GDM1 (cell line): ENCODE results near the gene ANKRD13D.

Source experiments
- DNase-seq: peaks from one replicate; lab custom pipeline; 2025; lab: John Stamatoyannopoulos, UW

ANKRD13D gene

DNA sequence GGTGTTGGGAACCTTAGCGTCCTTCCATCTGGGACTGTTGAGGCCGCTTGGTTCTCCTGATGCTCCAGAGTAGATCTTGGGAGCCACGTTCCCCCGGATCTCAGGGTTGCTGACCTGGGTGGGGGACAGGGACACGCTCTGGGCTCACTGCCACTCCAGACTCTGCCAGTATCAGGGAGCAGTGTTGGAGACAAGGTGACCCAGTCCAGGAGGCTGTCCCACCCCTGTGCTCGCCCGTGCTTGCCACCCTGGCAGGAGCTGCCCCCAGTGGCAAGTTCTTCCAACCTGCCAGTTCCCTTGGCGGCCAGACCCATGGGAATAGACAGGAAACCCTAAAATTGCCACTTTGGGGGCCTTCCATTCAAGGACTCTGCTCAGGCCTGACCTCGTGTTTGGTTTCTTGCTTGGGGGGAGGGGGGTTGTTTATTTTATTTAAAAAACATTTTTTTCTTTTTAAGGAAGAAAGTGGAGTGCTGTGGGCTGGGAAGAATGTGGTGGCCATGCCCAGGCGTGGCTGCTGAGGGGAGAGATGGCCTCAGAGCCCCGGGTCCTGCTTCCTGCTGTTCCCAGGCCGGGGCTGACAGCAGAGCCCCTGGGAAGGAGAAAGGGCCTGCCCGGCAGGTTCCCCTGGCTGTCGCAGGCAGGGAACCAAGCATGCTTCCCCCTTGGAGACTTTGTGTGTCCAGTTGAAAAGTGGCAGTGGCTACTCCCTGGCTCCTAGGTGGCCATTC lies 15.7 kb upstream of the ANKRD13D start:
- no peak for DNase-seq

DNA sequence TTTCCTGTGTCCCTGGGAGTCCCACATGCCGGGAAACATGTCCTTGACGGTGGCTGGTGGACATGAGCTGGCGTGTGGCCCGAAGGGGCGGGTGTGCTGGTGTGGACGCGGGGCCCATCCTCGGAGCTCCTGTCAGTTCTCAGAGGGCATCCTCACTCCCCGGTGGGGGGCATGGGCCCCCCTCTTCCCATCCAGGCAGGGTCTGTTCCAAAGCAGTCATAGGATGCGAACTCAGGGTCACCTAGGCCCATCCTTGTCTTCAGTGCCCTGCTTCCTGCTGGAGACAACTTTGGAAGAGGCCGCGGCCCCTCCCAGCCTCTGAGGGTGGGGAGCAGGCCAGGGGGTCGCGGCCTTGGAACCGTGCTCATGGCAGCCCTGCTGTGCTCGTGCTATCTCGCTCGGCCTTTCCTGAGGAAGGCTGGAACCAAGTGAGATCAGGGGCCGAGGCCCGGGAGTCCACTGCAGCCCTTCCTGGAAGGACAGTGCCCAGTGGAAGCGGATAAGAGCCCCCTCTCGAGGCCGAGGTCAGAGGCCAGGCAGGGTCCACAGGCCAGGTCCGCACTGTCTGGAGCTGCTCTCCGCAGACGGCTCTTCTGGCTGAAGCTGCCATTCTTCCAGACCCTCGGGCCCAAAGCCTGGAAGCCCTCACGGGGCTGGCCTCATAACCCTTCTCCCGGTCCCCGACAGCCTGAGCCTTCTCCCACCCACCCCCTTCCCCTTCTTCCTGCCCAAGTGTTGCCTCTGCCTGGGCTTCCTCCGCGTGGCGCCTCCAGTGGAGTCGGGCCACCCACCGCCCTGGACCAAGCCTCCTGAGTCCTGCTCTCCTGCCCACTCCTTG lies 14.1 kb upstream of the ANKRD13D start:
- DNase-seq: no peak

DNA sequence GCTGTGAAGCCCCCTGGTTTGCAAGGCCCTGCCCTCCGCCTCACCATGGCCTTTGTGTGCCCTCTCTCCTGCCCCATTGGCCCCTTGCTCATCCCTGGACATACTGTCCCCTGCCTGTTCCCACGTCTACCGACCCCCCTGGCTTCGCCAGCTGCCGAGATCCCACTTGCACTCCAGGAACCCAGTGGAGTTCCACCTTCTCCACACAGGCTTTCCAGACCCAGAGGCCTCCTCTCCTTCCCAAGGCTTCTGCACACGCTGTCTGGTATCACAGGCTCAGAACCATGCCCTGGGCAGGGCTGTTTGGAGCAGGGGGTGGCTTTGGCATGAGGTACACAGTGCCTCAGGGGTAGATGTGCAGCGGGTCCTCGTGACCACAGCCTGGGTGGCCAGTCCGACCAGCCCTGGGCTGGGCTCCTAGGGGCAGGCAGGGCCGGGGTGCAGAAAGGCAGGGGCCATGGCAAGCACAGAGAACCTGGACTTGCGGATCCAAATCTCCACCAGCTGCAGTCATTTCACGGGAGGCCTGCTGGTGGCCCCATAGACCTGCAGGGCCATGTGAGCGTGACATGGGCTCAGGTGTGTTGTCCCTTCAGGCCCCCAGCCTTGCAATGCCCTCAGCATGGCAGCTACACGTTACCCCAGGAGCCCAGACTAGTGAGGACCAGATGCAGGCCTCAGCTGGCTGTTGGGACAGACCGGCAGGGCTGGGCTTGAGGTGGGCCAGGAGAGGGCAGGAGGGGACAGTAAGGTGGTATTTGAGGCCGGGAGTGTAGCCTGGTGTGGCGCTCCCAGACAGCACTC lies 13.3 kb upstream of the ANKRD13D start:
- DNase-seq: no peak

DNA sequence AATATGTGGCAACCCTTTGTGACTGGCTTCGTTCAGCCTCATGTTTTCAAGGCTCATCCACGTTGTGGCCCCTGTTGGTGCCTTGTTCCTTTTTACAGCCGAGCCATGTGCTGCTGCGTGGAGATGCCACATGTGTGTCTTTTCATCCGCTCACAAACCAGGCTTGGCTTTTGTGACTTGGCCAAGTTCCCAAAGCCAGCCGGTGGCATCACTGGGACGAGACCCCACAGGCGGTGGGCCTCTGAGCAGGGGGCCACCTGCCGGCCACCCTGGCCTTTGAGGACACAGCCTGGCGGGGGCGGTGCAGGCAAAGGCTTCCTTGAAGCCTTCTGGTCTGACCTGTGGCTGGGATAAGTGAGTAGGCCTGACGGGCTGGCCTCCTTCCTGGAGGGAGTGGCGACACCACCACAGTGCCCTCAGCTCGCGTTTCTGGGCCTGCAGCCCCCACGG lies 12.3 kb upstream of the ANKRD13D start:
- DNase-seq: peak; percentile 95

DNA sequence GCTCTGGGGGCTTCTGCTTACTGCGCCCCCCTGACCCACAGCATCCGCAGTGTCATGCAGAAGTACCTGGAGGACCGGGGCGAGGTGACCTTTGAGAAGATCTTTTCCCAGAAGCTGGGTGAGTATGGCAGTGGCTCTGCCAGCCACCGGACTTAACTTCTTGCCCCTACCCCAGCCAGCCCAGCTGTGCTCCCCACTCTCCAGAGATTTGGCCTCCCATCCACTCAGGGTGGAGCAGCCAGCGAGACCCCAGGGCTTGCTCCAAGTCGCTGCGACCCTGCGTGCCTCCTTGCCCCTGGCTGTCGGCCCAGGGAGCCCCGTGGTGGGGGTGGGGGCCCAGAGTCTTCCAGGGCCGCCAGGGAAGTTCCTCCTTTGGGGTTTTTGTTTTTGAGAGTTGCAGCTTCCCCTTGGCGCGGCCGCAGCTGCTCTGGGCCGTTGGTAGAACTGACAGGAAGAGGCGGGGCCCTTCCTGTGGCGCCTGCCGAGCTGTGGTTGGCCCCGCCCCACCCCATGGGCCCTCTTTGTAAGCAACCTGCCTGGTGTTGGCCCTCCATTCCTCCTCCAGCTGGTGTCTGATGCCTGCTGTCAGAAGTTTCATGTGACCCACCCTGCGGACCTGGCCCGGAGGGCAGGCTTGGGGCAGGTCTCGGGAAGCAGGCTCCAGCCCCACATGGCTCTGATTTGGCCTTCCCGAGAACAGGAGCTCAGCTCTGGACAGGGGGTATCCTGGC lies 11.7 kb upstream of the ANKRD13D start:
- peak; percentile 97 for DNase-seq

DNA sequence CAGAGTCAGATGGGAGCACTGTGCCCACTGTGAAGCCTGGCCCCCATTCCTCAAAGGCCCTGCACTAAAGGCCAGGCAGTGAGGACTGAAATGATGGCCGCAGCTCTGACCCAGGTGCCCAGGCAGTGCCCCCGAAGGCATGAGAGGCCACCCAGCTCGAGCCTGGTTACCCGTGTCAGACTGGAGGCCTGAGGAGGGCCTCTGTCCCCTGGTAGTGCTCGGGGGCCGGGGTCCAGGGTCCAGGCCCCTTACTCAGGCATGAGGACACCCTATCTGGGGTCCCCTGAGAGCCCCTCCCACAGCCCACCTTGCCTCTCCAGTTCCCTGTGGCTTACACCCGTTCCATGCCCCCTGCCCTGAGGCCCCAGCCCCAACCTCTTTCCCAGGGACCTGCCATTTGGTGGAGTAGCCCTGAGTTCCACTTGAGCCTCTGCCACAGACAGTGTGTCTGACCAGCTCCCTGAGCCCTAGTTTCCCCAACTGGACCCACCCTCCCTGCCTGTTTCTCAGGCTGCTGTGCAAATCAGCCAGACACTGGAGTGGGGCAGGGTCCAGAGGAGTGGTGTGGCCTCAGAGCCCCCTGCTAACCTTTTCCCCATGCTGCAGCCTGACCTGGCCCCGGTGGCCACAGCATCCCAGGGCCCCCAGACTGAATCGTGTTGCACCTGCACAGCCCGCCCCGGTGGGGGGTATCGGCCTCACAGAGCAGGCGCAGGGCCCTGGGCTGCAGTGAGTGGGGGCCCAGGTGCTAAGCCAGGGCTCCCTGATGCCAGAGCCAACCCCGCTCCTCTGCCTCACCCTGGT lies 10.8 kb upstream of the ANKRD13D start:
- DNase-seq: no peak

DNA sequence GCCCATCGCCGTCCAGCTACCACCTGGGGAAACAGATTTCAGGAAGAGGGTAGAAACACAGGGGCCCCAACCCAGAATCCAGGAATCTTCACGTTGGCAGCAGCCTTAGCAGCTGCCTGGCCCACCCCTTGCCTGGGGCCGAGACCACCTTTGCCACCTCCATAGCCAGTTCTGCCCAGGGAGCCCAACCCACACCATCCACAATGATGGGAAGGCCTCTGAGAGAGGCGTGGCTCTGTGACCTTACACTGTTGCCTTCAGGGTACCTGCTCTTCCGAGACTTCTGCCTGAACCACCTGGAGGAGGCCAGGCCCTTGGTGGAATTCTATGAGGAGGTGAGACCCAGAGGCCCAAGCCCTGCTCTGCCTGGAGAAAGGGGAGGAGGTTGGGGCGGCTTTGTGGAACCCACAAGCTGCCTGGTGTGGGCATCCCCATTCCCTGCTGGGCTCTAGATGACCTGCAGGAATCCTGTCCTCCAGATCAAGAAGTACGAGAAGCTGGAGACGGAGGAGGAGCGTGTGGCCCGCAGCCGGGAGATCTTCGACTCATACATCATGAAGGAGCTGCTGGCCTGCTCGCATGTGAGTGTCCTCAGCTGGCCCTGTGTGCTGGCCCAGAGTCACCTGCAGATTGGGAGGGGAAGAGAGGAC lies 10.0 kb upstream of the ANKRD13D start:
- no peak for DNase-seq

DNA sequence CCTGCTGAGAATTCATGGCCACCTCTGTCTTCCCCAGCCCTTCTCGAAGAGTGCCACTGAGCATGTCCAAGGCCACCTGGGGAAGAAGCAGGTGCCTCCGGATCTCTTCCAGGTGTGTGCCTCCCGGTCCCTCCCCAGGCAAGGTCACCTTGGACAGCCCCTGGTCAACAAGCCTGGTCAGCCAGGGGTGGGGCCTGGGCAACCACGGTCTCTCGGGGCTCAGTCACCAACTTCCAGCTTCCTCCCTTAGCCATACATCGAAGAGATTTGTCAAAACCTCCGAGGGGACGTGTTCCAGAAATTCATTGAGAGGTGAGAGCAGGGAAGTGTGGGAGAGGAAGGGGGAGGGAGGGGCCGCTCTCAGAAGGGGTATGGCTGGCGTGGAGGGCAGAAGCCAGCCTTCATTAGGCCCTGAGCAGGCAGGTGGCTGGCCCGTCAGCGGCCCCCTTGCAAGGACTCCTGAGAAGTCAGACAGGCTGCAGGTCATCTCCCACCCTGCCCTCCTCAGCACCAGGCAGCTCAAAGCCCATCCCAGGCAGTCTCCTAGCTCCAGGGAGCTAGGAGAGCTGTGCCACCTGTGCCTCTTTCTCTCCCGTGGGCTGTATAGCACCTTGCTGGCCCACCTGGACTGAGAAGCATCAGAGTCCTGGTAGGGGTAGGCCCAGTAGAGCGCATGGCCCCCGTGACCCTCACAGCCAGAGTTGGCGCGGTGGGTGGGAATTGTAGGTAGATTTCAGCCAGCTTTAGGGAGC lies 9.3 kb upstream of the ANKRD13D start:
- DNase-seq: no peak

DNA sequence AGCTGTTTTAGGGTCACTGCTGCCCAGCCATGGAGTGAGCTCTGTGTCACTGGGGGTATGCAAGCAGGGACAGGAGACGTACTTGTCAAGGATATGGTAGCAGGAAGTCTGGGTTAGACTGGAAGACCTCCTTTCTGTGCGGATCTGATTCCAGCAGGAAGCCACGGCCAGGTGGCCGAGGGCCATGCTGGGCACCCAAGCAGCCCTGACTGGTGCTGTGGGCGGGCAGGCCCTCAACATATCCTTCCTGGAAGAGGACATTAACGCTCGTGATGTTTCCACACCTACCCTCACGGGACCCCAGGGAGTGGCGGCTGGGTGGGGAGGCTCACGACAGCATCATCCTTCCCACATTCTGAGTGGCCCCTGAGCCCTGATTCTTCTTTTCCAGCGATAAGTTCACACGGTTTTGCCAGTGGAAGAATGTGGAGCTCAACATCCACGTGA lies 8.7 kb upstream of the ANKRD13D start:
- peak; percentile 68 for DNase-seq

DNA sequence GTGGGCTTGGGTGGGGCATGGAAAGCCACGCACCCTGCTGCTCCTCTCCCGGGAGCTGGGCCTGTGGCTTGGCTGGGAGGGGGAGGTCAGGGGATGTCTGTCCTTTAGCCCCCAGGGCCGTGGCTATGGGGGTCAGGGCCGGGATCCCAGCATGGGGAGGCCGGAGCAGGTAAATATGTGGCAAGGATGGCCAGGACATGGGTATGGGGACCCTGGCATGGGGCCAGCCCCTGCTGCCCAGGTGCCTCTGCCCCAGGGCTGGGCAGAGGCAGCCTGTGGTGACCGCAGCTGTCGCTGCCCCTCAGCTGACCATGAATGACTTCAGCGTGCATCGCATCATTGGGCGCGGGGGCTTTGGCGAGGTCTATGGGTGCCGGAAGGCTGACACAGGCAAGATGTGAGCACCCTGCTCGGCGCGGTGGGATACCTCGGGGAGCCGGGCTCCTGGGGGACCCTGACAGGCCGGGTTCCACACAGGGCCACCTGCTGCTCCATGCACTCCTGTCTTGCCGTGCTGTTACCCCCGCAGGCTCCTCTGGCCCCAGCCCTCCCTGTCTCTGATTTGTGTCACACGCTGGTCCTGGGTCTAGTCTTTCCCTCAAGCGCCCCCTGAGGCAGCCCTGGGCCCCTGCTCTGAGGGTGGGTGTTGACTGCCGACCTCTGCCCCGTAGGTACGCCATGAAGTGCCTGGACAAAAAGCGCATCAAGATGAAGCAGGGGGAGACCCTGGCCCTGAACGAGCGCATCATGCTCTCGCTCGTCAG lies 8.1 kb upstream of the ANKRD13D start:
- no peak for DNase-seq

DNA sequence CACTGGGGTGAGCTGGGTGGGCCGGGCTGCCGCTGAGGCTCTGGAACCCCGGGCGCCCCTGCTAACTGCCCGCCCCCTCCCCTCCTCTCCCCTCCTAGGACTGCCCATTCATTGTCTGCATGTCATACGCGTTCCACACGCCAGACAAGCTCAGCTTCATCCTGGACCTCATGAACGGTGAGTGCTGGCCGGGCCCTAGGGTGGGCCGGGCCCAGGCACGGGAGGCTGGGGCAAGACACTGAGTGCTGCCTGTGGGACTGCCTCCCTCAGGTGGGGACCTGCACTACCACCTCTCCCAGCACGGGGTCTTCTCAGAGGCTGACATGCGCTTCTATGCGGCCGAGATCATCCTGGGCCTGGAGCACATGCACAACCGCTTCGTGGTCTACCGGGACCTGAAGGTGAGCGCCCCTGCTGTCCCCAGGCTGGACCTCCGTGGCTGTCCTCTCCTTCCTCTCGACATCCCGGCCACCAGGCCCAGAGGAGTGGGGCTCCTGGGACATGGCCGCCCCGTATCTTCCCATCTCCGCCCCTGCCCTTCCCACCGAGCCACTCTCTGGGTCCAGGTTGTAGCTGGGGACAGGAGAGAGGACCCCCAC lies 7.5 kb upstream of the ANKRD13D start:
- no peak for DNase-seq

DNA sequence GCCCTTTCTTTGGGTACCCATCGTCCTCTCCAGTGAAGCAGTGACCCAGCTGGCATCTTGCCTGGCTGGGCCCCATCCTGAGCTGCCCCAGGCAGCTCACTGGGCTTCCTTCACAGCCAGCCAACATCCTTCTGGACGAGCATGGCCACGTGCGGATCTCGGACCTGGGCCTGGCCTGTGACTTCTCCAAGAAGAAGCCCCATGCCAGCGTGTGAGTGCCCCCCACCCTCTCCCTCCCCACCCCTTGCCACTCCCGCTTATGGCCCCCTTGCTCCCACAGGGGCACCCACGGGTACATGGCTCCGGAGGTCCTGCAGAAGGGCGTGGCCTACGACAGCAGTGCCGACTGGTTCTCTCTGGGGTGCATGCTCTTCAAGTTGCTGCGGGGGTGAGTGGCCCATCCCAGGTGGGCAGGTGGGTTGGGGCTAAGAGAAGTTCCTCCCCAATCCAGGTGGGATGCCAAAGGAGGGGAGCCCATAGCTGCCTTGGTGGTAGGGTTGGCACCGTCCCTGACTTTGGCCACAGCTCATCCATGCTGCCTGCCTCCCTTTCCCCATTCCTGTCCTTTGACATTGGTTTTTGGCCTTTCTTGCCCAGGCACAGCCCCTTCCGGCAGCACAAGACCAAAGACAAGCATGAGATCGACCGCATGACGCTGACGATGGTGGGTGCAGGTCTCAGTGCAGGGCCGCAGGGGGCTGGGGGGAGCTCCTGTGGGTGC lies 6.8 kb upstream of the ANKRD13D start:
- DNase-seq: no peak

DNA sequence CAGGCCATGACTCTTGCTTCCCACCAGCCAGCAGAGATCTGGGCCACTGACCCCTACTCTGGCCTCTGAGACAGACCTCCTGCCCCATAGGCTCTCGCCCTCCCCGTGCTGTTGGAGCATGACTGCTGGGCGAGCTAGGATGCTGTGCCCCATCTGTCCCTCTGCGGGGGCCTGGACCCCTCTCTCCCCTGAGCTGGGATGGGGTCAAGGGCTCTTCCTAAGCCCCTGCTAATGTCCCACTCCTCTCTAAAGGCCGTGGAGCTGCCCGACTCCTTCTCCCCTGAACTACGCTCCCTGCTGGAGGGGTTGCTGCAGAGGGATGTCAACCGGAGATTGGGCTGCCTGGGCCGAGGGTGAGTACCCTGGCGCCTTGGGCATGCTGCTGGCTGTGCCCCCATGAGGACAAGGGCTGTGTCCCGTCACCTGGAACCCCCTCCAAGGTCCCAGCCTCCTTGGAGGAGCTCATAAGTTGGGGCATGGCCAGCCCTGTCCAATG lies 6.2 kb upstream of the ANKRD13D start:
- DNase-seq: no peak

DNA sequence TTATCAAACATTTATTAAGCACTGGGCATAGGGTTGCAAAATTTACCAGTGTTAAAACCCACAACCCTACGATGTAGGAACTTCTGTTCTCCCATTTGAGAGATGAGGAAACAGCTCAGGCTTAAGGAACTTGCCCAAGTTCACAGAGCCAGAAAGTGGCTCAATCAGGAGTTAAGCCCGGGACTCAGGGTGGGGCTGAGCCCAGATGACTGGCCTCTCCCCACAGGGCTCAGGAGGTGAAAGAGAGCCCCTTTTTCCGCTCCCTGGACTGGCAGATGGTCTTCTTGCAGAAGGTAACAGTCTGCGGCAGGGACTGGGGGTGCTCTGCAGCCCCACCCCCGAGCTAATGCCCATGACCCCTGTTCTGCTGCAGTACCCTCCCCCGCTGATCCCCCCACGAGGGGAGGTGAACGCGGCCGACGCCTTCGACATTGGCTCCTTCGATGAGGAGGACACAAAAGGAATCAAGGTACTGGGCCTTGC lies 5.6 kb upstream of the ANKRD13D start:
- DNase-seq: no peak

DNA sequence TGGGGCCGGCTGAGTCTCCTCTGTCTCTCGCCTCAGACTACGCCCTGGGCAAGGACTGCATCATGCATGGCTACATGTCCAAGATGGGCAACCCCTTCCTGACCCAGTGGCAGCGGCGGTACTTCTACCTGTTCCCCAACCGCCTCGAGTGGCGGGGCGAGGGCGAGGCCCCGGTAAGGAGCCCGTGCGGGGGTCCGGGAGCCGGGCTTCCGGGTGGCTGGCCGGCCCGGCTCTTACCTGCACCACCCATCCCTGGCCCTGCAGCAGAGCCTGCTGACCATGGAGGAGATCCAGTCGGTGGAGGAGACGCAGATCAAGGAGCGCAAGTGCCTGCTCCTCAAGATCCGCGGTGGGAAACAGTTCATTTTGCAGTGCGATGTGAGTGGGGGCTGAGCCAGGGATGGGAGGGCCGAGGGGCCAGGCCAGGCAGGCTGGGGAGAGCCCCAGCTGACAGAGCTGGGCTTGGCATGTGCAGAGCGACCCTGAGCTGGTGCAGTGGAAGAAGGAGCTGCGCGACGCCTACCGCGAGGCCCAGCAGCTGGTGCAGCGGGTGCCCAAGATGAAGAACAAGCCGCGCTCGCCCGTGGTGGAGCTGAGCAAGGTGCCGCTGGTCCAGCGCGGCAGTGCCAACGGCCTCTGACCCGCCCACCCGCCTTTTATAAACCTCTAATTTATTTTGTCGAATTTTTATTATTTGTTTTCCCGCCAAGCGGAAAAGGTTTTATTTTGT lies 4.1 kb upstream of the ANKRD13D start:
- DNase-seq: no peak
